GM18508 (cell line): Measurements from ENCODE around the gene TYRO3.
"Not testable (repeated sequence)": the region's sequence is repeated elsewhere in the genome, so short reads cannot be mapped to it uniquely, and the experiment has no call there.

Experiments
- ATAC-seq: cut with Tn5 transposase; IDR thresholded peaks from one replicate; pipeline ENCODE4 v1.9.1; 2021; ENCODE audit warnings: moderate number of reproducible peaks; ENCODE audit not compliant: insufficient read depth, unreplicated experiment

Gene TYRO3

DNA sequence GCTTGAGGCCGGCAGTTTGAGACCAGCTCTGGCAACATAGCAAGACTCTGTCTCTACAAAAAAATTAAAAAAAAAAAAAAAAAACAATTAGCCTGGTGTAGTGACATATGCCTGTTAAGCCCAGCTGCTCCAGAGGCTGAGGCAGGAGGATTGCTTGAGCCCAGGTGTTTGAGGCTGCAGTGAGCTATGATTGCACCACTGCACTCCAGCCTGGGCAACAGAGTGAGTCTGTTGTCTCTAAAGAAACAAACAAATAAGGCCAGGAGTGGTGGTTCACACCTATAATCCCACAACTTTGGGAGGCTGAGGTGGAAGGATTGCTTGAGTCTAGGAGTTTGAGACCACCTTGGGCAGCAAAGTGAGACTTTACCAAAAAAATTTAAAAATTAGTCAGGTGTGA is 10.2 kb downstream of the TYRO3 start:
- ATAC-seq: not testable (repeated sequence)

DNA sequence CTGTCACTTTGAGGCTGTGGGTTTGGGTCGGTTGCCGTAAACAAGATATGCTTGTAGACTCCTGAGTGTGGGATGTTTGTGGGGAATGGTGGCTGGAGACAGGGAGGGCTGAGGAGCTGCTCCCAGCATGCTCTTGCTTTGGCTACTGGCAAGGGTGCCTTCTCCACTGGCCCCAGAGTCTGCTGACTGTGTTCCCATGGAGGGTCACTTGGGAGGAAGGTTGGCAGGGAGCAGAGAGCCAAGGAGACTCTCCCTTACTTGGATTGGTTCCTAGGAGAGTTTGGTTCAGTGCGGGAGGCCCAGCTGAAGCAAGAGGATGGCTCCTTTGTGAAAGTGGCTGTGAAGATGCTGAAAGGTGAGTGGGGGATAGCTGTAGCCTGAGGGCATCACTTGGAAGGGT is 11.8 kb downstream of the TYRO3 start:
- ATAC-seq: no peak

DNA sequence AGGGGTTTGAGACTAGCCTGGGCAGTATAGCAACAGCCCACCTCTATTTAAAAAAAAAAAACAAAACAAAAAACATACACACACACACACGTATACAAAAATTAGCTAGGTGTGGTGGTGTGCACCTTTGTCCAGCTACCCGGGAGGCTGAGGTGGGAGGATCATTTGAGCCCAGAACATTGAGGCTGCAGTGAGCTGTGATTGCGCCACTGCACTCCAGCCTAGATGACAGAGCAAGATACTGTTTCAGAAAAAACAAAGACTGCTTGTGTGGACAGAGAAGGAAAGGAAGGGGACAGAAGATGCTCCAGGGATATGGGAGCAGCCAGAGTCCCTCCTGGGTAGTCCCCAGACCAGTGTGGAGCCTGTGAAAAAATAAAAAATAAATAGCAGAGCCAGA is 12.9 kb downstream of the TYRO3 start:
- no peak for ATAC-seq

DNA sequence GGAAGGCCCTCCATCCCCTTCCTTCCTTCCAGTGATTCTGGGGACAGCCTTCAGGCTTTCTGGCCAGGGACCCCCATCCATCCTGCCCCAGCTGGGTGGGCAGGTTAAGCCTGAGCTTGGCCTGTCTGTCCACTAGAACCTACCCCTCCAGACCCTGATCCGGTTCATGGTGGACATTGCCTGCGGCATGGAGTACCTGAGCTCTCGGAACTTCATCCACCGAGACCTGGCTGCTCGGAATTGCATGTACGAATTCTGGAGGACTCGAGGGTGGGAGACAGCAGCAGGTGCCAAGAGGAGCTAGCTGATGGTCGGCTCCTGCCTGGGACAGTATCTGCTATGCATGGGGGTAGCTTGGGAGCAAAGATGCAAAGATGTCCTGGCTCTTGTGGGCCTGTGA is 13.9 kb downstream of the TYRO3 start:
- no peak for ATAC-seq

DNA sequence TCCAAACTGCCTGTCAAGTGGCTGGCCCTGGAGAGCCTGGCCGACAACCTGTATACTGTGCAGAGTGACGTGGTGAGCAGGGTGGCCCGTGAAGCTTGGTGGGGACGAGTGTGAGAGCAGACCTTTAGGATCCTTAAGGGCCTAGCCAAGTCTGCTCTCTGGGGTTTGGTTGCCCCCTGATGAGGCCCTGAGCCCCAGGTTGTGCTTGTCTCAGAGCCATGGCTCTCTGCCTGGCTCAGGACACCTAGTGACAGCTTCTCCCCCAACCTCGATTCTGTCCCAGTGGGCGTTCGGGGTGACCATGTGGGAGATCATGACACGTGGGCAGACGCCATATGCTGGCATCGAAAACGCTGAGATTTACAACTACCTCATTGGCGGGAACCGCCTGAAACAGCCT is 14.4 kb downstream of the TYRO3 start:
- ATAC-seq: no peak

DNA sequence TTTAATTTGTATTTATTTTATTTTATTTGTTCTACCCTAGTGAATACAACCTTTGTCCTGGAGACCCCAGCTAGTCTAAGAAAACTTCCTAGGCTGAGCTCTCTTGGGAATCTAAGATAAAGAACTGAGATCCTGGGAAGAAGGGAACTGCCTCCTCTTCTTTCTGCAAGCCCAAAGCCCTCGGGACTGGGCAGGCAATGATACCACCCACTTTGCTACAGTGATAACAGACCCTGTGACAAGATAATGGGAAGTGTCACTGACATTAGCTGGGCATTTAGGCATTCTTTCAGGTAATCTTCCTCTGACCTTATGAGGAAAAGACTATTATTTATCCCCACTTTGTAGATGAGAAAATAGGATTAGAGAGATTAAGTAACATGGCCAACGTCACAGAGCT is 15.1 kb downstream of the TYRO3 start:
- ATAC-seq: no peak

DNA sequence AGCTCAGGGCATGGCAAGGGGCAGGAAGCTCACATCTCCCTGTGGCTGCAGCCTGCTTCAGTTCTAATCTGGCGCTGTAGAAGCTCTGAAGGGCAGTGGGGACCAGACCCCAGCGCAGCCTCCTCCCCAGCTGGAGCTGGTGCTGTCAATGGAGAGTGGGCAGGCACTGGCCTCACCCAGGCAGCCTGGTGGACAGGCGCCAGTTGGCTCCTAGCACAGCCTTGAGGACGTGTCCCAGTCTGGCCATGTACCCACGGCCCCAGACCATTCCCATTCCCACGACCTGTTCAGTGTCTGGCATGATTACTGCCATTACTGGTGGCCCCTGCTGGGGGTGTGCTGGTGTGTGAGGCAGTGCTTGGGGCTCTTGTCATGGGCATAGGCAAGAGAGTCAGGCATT is 16.3 kb downstream of the TYRO3 start:
- ATAC-seq: no peak

DNA sequence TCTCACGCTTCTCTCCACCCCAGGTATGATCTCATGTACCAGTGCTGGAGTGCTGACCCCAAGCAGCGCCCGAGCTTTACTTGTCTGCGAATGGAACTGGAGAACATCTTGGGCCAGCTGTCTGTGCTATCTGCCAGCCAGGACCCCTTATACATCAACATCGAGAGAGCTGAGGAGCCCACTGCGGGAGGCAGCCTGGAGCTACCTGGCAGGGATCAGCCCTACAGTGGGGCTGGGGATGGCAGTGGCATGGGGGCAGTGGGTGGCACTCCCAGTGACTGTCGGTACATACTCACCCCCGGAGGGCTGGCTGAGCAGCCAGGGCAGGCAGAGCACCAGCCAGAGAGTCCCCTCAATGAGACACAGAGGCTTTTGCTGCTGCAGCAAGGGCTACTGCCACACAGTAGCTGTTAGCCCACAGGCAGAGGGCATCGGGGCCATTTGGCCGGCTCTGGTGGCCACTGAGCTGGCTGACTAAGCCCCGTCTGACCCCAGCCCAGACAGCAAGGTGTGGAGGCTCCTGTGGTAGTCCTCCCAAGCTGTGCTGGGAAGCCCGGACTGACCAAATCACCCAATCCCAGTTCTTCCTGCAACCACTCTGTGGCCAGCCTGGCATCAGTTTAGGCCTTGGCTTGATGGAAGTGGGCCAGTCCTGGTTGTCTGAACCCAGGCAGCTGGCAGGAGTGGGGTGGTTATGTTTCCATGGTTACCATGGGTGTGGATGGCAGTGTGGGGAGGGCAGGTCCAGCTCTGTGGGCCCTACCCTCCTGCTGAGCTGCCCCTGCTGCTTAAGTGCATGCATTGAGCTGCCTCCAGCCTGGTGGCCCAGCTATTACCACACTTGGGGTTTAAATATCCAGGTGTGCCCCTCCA is 19.1 kb downstream of the TYRO3 start:
- no peak for ATAC-seq

DNA sequence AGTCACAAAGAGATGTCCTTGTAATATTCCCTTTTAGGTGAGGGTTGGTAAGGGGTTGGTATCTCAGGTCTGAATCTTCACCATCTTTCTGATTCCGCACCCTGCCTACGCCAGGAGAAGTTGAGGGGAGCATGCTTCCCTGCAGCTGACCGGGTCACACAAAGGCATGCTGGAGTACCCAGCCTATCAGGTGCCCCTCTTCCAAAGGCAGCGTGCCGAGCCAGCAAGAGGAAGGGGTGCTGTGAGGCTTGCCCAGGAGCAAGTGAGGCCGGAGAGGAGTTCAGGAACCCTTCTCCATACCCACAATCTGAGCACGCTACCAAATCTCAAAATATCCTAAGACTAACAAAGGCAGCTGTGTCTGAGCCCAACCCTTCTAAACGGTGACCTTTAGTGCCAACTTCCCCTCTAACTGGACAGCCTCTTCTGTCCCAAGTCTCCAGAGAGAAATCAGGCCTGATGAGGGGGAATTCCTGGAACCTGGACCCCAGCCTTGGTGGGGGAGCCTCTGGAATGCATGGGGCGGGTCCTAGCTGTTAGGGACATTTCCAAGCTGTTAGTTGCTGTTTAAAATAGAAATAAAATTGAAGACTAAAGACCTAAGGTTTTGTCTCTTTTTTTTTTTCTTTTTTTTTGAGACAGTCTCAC is 19.8 kb downstream of the TYRO3 start:
- ATAC-seq: no peak

DNA sequence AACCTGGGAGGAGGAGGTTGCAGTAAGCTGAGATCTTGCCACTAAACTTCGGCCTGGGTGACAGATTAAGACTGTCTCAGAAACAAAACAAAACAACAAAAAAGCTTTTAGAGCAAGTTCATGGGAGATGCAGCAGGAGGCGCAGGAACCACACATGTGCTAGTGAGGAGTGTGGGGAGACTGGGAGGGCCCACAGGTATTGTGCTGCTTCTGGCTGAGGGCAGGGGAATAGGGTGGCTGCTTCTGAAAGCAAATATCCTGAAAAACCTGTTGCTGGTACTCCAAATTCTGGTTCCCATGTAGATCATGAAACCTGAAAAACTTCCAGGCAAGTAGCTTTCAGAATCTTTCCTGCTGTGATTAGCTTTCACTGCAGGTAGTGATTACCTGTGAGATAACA is 22.1 kb downstream of the TYRO3 start:
- no peak for ATAC-seq

DNA sequence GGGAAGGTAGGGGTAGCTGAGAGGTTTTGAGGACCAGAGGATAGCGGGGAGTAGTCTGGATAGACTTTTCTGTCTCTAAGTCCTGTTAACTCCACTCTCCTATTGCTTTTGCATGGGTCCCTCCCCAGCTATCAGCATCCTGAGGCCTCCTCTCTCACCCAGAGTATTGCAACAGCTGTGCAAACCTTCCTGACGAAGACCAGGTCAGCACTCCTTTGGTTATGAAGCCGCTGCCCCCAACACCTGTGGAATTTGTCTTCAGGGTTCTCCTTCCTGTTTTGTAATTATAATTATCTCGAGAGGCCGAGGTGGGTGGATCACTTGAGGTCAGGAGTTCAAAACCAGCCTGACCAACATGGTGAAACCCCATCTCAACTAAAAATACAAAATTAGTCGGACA is 24.8 kb downstream of the TYRO3 start:
- ATAC-seq: no peak

DNA sequence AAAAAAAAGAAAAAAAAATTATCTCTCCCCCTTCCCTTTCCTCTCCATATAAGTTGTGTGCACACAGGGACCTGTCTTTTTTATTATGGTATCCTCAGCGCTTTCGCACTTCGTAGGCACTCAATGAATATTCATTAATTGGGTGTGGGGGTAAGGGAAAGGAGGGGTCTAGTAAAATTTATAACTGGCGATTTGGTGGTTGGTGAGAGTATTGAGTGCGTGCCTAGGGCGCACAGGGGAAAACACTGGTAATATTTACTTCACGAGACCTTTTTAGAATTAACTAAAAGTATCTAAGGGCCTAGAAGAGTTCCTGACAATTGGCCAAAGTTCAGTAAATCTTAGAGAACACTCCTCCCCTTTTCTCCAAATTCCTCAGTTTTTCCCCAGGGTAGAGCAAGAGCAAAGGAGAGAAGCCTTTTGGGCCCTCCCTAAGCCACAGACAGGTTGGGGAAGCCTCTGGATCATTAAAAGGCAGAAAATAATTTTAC is 25.7 kb downstream of the TYRO3 start:
- no peak for ATAC-seq

DNA sequence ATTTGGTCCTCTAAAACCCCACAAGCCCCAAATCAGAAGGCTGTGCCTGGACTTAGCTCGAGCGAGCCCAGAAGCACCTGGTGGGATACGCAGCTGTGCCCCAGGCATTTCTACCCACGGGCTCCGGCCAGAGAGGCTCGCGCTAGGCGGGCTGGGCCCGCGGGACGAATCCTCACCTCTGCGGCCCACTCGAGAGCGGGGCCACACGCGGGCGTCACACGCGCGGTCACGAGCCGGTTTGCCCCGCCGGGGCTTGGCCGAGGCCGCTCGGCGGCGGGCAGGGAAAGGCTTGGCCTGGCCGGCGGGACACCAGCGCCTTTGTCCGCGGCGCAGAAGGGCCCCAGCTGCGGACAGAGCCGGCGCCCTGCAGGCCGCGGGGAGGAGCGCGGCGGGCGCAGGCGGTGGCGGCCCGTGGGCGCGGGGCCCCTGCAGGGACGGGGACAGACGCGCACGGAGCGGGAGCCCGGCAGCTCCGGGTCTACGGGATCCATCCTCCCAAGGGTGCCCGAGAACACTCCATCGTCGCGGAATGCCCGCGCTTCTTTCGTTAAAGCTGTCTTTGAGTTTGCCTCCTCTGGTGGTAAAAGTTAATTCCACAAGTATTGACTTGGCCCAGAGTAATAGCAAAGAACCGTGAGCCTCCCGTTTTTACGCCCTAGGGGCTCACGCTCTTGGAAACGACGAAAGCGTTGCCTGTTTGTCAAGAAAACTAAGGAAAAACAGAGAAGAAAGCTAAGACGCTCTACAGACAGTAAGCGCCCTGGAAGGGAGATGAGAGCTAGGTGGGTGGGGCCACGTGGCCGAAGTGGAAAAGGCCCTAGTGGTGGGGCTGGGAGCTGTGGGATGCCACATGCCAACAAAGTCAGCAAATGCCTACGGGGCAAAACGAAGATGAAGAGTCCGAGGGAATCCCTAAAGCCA is 26.4 kb downstream of the TYRO3 start:
- no peak for ATAC-seq

DNA sequence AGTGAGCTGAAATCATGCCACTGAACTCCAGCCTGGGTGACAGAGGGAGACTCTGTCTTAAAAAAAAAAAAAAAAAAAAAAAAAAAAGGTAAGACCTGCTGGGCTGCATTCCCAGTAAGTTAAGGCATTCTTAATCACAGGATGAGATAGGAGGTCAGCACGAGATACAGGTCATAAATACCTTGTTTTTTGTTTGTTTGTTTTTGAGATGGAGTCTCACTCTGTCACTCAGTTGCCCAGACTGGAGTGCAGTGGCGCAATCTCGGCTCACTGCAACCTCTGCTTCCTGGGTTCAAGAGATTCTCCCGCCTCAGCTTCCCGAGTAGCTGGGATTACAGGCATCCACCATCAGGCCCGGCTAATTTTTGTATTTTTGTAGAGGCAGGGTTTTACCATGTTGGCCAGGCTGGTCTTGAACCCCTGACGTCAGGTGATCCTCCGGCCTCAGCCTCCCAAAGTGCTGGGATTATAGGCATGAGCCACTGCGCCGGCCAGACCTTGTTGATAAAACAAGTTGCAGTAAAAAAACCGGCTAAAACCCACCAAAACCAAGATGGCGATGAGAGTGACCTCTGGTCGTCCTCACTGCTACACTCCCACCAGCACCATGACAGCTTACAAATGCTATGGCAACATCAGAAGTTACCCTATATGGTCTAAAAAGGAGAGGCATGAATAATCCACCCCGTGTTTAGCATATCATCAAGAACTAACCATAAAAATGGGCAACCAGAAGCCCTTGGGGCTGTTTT is 27.7 kb downstream of the TYRO3 start:
- ATAC-seq: not testable (repeated sequence)

DNA sequence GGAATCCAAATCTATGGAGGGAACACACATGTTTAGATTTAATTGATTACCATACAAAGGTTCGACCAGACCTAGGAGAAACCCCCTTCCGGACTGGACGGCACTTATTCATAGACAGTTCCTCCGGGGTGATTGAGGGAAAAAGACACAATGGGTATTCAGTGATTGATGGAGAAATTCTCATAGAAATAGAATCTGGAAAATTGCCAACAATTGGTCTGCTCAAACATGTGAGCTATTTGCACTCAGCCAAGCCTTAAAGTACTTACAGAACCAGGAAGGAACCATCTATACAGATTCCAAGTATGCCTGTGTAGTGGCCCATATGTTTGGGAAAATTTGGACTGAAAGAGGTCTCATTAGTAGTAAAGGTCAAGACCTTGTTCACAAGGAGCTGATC is 30.0 kb downstream of the TYRO3 start:
- not testable (repeated sequence) for ATAC-seq

DNA sequence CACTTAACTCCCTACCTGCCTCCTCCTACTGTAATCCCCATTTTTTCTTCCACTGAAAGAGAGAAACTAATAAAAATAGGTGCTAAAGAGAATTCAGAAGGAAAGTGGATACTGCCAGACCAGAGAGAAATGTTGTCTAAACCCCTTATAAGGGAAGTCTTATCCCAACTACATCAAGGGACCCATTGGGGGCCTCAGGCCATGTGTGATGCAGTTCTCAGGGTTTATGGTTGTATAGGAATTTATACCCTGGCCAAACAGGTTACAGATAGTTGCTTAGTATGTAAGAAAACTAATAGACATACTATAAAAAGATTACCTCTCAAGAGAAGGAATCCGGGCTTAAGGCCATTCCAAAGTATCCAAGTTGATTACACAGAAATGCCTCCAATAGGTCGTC is 30.6 kb downstream of the TYRO3 start:
- ATAC-seq: not testable (repeated sequence)

DNA sequence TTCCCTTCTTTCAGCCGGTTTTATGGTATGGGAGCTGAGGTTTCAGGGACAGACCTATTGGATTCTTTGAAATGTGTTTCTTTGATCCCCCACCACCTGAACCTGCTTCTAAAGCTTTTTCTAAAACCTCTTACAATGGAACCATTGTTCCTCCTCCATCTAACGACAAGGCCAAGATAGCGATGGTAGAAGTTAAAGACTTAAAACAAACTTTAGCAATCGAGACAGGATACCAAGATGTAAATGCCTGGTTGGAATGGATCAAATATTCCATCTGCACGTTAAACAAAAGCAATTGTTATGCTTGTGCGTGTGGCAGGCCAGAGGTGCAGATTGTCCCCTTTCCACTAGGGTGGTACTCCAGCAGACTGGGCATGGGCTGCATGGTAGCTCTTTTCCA is 32.2 kb downstream of the TYRO3 start:
- ATAC-seq: not testable (repeated sequence)

DNA sequence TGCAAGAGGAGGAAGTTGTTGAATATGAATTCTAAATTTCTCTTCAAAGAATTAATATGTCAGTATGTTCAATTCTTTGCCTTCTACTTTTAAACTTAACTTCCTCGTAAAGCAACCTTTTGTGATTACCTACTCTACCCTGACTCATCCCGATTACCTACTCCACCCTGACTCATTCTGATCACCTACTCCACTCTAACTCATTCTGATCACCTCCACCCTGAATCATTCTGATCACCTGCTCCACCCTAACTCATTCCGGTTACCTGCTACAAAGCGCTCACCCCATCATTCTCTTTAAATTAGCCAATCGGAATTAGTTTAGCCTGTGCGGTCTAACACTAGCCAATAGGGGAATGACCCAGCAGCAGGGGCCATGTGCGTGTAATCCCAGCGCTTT is 33.7 kb downstream of the TYRO3 start:
- not testable (repeated sequence) for ATAC-seq

DNA sequence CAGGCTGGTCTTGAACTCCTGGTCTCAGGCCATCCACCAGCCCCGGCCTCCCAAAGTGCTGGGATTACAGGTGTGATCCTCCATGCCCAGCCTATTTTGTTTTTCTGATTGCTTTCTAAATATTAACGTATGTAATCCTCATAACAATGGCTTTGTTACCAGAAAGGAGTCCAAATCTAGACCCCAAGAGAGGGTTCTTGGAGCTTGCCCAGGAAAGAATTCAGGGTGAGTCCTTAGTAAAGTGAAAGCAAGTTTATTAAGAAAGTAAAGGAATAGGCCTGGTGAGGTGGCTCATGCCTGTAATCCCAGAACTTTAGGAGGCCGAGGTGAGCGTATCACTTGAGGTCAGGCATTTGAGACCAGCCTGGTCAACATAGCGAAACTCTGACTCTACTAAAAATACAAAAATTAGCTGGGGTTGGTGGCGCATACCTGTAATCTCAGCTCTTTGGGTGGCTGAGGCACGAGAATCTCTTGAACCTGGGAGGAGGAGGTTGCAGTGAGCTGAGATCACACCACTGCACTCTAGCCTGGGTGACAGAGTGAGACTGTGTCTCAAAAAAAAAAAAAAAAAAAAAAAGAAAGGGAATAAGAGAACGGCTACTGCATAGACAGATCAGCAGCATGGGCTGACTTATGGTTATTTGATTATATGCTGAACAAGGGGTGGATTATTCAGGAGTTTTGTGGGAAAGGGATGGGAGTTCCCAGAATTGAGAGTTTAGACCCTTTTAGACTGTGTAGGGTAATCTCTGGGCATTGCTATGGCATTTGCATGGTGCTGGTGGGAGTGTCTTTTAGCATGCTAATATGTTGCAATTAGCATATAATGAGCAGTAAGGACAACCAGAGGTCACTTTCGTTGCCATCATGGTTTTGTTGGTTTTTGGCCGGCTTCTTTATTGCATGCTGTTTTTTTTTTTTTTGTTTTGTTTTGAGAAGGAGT is 36.1 kb downstream of the TYRO3 start:
- ATAC-seq: no peak
